K562 treated with DMSO at 1 percent for 24 hours (cell line): ENCODE measurements around the gene BLM. TPM values are rescaled to one million over a fixed set of nuclear protein-coding genes. Genes with fewer than 3 reads are reported as not detected.

ENCODE experiments used
- total RNA-seq: library from RNA; unstranded; fragments of 300-600 nt; gene quantifications from 2 replicates; pipeline ENCODE4 v1.2.3, GENCODE V29; 2022; ENCODE audit warnings: low read depth; ENCODE audit not compliant: insufficient read depth

BLM gene
- 15.7 and 16.5 TPM in 2 replicates for total RNA-seq

GRCh38 chr15:90716976-90717821 is at the start of gene BLM:
Gene BLM, plus strand, starts transcription at chr15:90717346. Its CDS starts 30,047 bp downstream, at chr15:90747393.

Other genes with a start within 250 kb of the BLM start
- 15.9 and 16.8 TPM in 2 replicates for gene CRTC3, start 187.4 kb upstream of the BLM start, total RNA-seq
- 122 and 128 TPM in 2 replicates for gene FURIN, start 151.2 kb downstream of the BLM start, total RNA-seq
- 5.5 and 5.7 TPM in 2 replicates for gene FES, start 167.2 kb downstream of the BLM start, total RNA-seq
- gene MAN2A2, start 186.0 kb downstream of the BLM start, total RNA-seq = 88.4 and 96.7 TPM in 2 replicates
- 25.5 and 26.9 TPM in 2 replicates for gene HDDC3, start 215.2 kb downstream of the BLM start, total RNA-seq
- 92.9 and 101 TPM in 2 replicates for gene UNC45A, start 217.9 kb downstream of the BLM start, total RNA-seq
- gene RCCD1, start 237.5 kb downstream of the BLM start, total RNA-seq = 42.8 and 47.4 TPM in 2 replicates